GM13976 (cell line): Measurements from ENCODE around the gene TMEM132D.

Experiments used
- DNase-seq: peaks from one replicate; pipeline ENCODE4 v3.0.0; 2012; ENCODE audit warnings: low spot score
- in situ Hi-C: fragments of 300-500 bp; cut with MboI; formaldehyde crosslinking; loops from one replicate; pipeline ENCODE4 v1.12.0; 2022; ENCODE audit warnings: low sequenced_read_pairs, mixed read lengths, inconsistent platforms; ENCODE audit not compliant: unreplicated experiment
- TF ChIP-seq, protein P1 (sequence below): IDR thresholded peaks from 2 replicates; pipeline ENCODE4 v1.5.1; 2012; ENCODE audit warnings: borderline replicate concordance, mild to moderate bottlenecking; ENCODE audit not compliant: insufficient read depth; ENCODE audit errors: extremely low read depth, missing control alignments, control extremely low read depth

TMEM132D gene

GRCh38 chr12:129561304-129561703 is 342.5 kb downstream of the TMEM132D start:
- TF ChIP-seq, protein P1, sequence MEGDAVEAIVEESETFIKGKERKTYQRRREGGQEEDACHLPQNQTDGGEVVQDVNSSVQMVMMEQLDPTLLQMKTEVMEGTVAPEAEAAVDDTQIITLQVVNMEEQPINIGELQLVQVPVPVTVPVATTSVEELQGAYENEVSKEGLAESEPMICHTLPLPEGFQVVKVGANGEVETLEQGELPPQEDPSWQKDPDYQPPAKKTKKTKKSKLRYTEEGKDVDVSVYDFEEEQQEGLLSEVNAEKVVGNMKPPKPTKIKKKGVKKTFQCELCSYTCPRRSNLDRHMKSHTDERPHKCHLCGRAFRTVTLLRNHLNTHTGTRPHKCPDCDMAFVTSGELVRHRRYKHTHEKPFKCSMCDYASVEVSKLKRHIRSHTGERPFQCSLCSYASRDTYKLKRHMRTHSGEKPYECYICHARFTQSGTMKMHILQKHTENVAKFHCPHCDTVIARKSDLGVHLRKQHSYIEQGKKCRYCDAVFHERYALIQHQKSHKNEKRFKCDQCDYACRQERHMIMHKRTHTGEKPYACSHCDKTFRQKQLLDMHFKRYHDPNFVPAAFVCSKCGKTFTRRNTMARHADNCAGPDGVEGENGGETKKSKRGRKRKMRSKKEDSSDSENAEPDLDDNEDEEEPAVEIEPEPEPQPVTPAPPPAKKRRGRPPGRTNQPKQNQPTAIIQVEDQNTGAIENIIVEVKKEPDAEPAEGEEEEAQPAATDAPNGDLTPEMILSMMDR = no peak
- in situ Hi-C loops = no loop called here
- DNase-seq = no peak

DNA sequence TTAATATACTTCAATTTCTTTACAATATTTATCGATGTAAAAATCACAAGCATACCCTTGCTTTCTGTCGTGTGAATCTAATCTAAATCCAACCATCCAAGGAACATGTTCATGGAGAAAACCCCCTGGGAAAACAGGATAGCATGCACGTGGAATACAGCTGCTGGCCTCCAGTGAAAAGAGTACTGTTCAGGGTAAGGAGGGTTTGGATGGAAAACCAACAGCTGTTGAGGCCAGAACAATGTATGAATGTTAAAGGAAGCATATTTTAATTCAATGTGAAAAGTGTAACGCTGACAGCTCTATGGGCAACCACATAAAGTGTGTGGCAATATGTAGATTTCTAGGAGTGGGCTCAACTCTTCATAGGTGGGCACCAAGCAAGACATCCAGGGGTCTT is 344.0 kb downstream of the TMEM132D start:
- DNase-seq = no peak
- TF ChIP-seq, protein P1 = no peak
- in situ Hi-C loops = no loop called here

DNA sequence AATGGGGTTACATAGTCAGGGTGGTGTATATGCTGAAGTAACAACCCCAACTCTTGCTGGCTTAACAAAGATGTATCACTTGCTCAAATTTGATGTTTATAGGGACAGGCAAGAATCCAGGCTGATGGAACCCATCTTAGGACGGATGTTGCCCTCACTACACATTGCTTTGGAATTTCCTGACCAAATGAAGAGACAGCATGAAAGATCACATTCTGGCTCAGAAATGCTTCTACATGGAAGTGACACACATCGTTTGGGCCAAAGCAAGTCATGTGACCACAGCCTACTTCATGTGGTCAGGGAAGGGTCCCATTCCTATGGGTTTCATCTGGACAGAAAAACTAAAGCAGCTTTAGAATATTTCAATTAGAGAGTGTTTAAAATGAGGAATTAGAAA is 345.8 kb downstream of the TMEM132D start:
- in situ Hi-C loops = no loop called here
- no peak for DNase-seq
- TF ChIP-seq, protein P1 = no peak

DNA sequence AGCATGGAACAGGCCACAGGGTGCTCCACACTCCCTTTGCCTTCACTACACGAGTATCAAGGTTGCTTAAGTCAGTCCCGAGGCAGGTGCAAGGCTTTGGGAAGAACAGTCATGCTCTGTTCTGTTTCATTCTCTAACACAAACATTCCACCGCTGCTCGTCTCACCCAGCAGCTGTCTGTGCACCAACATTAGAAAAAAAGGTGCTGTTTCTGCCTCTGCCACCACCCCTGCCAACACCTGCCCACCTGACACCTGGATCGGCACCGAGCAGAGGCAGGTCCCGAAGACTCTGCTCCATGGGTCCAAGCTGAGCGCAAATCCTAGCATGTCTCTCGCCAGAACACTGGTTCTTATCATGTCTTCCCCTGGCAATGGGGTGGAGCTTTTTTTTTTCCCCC is 347.7 kb downstream of the TMEM132D start:
- no peak for DNase-seq
- TF ChIP-seq, protein P1 = no peak
- in situ Hi-C loops = no loop called here

DNA sequence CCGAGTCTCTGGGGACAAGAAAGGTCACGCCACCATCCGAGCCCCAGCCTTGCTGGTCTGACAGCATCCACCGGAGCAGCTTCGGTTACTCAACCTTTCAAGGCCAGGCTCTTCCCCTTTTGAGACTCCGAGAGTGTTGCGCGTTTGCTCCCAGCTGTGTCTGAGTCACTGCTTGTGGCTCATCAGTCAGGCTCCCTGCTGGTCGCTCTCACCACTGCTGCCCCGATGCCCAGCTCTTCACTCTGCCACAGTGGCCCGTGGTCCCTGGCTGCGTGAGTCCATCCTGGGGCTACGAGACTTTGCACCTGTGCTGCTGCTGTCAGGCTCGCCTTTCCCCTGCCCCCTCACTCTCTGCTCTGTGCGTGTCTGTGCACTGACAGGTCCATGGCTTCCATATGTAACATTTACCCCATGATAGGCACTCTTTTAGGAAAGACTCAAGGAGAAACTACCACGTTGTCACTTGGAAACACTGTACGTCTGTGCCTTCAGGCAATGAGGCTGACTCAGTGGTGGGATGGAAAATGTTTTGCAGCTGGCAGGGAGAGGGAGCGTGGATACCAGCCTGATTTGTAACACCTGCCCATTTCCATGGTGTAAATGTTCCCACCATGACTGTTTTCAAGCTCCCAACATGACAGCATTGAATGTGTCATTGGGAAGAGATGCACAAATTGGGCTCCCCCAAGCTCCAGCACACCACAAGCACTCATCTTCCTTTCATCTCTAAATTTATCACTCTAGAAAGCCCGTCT is 350.7 kb downstream of the TMEM132D start:
- in situ Hi-C loops = no loop called here
- no peak for DNase-seq
- TF ChIP-seq, protein P1 = no peak

DNA sequence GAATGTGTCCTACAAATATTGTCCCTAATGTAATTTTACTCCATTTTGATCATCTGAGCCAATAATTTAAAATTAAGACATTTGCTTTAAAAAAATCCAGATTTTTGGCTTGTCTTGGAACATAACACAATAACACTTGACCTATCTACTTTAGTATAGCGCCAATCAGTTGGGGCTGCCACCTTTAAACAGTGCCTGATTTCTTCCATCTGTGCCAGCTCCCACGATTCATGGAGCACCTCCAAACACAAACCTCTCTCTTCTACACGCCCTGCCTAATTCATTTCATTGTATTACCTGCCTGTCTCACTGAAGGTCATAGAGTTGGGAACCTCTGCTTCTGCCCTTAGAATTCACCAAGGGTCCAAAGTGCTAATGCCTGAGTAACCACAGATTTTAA is 352.4 kb downstream of the TMEM132D start:
- in situ Hi-C loops = no loop called here
- TF ChIP-seq, protein P1 = no peak
- DNase-seq = no peak
